GM19467 (cell line): Measurements from ENCODE around the gene CENATAC.
"Not testable (repeated sequence)": the region's sequence is repeated elsewhere in the genome, so short reads cannot be mapped to it uniquely, and the experiment has no call there.

Experiments used
- ATAC-seq: cut with Tn5 transposase; IDR thresholded peaks from one replicate; pipeline ENCODE4 v1.9.1; 2021; ENCODE audit warnings: mild to moderate bottlenecking, moderate library complexity; ENCODE audit not compliant: unreplicated experiment

The CENATAC gene

DNA sequence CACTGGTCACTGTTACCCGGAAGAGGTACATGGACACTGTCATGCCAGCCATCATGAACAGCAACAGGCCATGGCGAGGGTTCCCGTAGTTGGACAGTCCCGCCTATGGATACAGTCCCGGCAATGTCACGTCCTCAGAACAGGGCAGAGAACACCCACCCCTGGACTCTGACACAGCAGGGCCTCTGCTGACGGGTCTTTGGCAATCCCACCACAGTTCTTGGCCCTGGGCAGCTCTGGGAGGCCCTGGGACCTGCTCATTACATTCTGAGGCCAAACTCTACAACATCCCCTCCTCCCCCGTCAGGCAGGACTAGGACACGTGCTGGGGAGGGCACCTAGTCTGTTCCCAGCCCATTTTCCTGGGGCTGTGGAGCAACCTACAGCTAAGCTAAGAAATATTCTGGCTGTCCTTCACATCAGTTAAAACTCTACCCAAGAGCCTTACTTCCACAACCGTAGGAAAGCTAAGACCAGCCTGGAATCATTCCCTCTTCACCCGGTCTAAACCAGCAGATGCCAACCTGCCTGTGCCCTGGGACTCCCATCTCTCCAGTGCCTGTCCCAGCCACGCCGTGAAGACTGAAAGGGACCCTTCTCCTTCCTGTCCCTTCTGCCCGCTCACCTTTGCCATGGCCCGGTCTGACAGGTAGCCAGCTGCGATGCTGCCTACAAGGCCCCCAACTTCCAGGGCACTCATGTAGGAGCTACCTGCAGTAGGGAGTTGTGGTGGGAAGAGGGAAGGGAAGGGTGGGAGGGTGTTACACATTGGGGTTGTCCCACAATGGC lies 28.2 kb downstream of the CENATAC start:
- no peak for ATAC-seq

DNA sequence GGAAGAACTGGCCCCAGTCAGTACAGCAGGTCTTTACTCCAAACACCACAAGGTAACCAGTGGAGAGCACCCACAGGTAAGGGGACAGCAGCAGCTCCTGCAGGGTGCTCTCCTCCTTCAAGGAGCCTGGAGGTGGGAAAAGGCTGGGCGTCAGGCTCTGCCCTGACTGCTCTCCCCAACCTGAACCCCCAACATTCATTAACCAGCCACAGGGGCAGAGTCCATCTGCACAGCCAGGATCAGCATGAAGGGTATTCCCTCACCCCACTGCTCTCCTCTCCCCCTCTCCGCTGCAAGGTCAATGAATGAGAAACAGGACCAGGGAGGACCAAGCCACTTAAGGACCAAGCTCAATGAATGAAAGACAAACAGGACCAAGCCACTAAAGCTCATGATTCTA lies 29.0 kb downstream of the CENATAC start:
- ATAC-seq, result no peak

DNA sequence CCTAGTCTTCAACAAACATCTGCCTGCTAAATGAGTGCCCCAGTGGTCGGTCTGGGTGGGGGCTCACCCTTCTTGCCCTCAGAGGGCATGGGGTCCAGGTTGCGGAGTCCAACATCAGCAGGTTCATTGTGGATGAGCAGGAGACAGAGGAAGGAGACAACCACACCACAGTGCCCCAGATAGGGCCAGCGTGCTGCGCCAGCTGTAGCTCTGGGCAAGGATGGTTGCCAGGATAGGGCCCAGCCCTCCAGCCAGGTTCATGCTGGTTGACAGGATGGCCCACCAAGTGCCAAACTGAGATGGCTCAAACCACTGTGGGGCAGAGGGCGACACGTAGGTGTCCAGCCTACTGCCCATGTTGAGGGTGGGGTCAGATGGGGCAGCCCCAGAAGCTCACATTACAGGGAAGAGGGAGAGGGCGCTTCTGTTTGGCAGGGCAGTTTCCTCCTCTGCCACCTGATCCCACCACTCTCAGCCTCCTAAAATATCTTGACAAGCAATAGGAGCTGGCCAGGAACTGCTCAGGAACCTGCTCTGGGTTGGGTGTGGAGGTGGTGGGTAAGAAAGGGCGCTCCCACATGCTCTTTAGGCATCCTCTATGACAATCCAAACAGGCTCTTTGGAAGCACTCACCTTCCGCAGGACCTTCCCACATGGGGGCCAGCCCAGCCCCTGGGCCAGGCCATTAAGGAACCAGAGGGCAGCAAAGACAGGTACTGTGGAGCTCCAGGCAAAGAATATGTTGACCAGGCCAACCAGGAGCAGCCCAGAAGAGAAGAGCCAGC lies 29.8 kb downstream of the CENATAC start:
- no peak for ATAC-seq

DNA sequence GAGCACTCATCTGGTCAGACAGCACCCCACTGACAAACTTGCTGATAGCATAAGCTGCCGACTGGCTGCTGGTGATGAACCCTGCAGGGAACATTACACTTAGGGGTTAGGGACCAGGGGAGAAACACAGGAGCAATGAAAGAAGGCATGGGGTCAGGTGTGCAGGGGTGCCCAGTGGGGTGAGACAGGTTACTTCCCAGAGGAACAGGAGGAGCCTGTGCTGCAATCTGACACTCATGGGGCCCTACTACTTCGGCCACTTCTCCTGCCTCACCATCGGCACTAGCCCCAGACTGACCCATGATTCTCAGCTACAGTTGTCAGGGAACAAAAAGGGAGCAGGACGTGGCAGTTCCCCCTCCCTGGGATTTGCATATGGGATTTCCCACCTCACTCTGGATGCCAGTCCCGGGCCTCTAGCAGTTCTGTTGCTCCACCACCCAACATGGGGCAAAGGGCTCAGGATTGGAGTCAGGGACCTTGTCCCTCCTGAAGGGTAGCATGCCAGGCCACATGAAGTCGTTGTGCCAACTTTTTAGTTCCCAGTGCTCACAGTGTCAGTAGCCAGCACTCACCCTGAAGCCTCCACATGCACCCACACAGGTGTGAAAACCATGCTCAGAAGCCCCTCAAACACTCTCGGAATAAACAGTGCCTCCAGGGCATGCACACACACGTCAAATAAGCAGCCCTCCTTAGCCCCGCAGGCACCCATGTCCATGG lies 30.6 kb downstream of the CENATAC start:
- no peak for ATAC-seq

DNA sequence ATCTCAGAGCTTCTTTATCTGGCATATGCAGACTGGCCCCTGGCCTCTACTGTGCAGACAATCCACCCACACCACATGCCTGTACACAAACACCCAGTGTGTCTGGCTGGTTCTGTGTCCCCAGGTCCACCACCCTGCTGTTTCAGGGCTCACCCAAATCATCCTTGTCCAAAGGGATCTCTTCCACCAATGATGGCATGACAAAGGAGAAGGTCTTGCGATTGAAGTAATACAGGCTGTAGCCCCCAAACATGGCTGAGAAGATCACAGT lies 31.1 kb downstream of the CENATAC start:
- no peak for ATAC-seq

DNA sequence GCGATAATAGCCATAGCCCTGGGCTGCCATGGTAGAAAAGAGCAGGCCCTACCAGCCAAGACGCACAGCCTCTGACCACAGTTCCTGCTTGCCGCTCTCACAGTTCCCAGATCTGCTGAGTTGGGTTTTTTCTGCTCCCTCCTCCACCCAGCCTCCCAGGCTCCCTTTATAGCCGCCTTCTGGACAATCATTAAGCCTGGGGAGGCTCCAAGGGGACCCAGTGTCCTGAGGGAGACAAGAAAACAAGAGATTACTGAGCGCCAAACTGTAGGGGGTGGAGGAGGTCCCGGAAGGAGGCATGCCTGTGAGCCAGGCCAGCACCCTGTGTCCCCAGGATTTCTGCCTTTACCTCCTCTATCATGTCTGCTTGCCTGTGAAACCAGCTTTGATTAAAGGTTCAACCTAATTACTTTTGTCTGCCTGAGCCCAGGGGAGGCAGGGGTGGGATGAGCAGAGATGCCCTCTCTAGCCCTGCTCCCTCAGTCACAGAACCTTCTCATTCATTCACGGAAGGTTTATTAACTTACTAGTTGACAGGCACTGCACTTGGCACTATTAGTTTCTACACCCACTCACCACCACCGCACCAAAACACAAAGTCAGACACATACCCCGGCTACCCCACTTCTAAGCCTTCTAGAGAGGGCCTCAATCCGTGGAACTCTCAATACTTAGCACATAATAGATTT lies 31.5 kb downstream of the CENATAC start:
- ATAC-seq, result no peak

DNA sequence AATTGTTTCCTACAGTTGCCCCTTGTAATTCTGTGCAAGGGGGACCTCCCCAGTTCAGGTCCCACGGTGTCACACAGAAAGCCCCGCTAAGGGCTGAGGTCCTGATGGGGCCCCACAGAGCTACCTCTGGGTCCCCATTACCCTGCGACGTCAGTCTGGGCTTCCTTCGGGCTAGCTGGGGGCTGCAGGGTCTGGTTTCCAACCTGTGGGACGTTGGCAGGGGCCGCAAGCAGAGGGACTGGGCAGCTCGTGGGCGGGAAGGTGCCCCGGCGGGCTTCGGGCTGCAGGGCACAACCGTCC lies 32.0 kb downstream of the CENATAC start:
- peak; percentile 14 for ATAC-seq

DNA sequence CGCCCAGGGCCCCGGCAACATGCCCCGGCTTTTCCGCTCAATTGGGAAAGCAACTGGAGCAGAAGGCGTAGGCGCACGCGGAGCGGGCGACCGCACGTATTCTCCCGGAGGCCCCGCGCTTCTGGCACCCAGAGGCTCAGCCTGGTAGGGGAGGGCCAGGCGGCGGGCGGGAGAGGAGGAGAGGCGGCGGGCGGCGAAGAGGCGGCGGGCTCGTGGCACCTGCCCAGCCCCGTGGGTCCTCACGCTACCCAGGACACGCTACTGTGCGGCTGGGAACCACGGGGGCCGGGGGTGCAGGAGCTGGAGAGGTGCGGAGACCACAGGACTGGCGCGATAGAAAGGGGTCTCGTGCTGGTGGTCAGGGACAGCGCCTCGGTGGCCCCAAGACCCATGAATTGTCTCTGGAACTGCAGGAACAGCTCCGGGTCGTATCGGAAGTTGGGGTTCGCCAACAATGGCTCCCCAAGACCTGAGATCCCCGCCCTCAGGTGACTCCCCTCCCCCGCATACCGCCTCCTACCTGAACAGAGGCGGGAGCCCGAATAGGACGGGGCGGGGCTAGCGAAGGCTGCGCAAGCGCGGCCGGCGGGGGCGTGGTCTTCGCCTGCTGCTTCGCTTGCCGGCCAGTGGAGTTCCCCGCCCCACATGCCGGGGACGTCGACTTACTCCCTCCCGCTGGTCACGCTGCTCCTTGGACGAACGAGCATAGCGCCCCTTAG lies 32.5 kb downstream of the CENATAC start, which contains the start of gene SLC37A4:
Gene SLC37A4, minus strand, starts transcription at position 549 of the 719 bp plus-strand sequence.
- peak; percentile 87 for ATAC-seq

DNA sequence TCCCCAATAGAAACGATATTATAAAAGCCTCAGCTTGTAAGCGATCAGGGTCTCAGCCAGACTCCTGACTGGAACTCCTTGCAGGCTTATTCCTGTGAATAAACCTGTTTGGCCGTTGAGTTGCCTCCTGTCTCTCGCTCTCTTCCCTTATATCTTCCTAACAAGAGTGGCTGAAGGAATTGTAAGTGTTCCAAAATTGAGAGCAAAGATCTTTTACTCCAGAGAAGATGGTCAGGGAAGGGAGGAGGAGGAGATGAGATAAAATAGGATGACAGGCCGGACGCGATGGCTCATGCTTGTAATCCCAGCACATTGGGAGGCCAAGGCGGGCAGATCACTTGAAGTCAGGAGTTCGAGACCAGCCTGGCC lies 34.0 kb downstream of the CENATAC start:
- ATAC-seq, result no peak

DNA sequence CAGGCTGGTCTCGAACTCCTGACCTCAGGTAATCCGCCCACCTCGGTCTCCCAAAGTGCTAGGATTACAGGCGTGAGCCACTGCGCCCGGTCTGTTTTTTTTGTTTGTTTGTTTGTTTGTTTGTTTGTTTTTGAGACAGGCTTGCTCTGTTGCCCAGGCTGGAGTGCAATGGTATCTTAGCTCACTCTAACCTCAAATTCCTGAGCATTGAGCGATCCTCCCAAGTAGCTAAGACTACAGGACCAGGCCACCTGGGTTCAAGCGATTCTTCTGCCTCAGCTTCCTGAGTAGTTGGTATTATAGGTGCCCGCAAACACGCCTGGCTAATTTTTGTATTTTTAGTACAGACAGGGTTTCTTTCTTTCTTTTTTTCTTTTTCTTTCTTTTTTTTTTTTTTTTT lies 35.5 kb downstream of the CENATAC start:
- not testable (repeated sequence) for ATAC-seq

DNA sequence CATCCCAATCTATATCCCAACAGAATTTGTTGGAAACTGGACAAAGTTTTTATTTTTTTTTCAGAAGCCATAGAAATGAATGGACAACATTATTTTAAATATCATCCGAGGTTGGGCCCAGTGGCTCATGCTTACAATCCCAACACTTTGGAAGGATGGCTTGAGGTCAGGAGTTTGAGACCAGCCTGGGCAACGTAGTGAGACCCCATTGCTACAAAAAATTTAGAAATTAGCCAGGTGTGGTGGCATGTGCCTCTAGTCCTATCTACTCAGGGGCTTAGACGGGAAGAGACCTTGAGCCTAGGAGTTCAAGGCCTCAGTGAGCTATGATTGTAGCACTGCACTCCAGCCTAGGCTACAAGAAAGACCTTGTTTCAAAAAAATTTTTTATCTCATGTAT lies 36.9 kb downstream of the CENATAC start:
- ATAC-seq, result no peak

DNA sequence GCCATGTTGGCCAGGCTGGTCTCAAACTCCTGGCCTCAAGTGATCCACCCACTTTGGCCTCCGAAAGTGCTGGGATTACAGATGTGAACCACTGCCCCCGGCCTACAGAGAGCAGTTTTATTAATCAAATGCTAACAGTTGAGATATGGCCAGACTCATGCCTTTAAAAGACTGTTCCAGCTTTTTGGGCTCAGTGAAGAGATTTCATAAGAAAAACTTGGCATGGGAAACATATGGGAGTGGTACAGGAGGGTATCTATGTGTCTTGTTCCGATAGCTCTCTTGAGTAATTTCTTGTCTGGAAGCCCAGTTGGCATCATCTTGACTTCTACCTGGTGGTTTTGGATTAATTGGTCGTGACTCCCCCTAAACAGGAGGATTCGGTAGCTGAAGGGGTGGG lies 40.9 kb downstream of the CENATAC start:
- ATAC-seq, result no peak

DNA sequence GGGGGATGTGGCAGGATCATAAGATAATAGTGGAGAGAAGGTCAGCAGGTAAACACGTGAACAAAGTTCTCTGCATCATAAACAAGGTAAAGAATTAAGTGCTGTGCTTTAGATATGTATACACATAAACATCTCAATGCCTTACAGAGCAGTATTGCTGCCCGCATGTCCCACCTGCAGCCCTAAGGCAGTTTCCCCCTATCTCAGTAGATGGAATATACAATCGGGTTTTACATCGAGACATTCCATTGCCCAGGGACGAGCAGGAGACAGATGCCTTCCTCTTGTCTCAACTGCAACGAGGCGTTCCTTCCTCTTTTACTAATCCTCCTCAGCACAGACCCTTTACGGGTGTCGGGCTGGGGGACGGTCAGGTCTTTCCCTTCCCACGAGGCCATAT lies 41.5 kb downstream of the CENATAC start:
- ATAC-seq, result not testable (repeated sequence)

DNA sequence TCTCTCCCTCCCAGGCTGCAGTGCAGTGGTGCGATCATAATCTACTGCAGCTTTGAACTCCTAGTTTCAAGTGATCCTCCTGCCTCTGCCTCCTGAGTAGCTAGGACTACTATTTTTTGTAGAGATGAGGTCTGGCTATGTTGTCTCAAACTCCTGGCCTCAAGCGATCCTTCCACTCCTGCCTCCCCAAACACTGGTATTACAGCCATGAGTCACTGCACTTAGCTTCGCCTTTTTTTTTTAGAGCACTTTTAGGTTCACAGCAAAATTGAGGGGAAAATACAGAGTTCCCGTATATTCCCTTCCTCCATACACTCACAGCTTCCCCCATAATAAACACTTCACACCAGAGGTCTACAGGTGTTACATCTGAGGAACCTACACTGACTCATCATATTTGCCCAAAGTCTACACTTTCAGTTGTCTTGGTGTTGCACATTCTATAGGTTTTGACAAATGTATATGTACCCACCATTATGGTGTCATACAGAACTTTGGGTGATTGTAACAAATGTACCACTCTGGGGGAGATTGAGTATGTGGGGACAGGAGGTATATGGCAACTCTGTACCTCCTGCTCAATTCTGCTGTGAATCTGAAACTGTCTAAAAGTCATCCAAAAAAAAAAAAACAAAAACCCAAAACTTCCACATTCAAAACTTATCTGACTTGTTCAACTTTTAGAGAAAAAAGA lies 44.0 kb downstream of the CENATAC start:
- no peak for ATAC-seq

DNA sequence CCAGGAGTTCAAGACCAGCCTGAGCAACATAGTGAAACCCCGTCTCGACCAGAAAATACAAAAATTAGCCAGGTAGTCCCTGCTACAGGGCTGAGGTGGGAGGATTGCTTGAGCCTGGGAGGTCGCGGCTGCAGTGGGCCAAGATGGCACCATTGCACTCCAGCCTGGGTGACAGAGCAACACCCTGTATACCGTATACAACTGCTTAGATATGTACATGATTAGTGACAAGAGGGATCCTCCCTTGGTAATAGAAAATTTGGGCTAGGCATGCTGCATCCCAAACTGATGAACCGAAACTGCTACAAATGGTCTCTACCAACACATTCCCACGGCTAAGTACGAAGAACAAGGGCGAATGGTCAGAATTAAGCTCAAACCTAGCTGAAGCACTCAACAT lies 45.0 kb downstream of the CENATAC start:
- ATAC-seq, result no peak

DNA sequence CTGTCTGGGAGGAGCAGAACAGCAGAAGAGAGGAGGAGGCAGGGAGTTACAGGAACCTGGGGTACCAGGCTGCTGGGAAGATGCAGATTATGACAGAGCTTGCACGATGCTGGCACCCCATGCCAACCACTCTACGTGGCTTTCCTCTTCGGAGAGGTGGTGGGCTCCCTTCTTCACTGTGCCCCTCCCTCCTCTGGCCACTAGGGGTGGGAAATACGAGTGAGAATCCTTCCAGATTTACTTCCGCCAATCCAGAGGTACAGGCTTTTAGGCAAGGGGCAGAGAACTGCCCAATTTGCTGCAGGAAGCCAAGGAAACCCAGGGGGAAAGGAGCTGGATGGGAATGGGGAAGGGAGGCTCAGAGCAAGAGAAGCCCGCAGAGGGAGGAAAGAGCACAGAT lies 46.8 kb downstream of the CENATAC start:
- no peak for ATAC-seq

DNA sequence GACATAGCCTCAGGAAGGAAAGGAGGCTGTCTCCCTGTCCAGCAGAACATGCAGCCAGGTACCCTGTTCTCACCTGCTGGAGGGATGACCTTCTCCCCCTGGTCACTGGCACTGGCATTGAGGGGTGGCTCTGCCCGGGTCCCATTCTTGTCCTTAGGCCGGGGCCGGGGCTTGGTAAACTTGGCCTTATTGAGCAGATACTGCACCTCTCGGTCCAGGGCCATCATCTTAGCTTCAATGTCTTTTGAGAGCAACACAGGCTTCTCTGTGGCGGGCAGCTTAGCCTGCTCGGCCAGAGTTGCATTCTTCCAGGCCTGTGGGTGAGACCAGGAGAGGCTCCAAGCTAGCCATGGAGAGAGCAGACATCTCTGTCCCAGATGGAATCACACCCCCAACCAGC lies 48.6 kb downstream of the CENATAC start:
- no peak for ATAC-seq

DNA sequence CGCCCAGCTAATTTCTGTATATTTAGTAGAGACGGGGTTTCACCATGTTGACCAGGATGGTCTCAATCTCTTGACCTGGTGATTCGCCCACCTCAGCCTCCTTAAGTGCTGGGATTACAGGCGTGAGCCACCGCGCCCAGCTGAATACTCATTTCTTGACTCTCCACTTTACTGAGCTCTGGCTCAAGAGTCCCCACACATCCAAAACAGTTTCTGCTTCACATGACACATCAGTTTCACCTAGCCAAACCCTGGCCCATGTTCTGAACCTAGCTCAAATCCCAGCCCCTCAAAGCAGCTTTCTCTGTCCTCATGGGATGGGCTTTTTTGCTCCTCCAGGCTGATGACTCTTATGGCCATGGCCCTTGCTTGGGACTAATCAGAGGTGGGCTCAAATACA lies 49.3 kb downstream of the CENATAC start:
- no peak for ATAC-seq

DNA sequence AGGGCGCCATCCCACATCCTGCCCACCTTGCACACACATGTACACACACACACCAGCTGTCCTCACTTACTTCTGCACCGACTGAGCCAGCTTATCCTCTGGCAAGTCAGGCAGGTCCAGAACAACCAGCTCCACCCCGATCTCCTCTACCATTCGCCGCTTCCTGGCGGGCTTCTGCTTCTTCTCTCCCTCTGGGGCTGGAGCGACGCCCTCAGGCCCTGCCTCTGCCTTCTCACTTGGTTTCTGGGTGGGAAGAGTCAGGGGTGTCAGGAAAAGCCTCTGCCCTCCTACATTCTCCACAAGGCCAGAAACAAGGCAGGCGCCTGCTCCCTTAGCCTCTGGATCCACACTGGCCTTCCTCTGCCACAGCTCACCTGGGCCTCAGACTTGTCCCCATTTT lies 50.7 kb downstream of the CENATAC start:
- no peak for ATAC-seq

DNA sequence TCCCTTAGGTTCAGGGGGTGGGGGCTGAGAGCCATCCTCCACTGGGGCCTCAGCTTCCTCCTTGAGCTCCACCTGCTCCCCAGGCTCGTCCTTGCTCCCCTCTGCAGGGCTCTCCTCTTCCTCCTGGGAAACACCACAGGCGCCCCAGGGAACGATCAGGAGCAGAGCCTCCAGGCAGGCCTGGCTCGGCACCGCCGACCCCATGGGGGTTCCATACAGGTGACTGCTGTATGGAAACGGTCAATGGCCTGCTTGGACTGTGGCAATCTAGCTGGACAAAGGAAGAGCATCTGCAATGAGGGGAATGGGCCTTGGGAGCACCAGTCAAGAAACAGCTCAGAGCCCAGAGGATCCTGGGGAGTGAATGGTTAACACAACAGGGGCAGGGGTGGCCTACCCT lies 51.1 kb downstream of the CENATAC start:
- no peak for ATAC-seq
